G401 (cell line): ENCODE measurements around the gene KCP. TPM values are rescaled to one million over a fixed set of nuclear protein-coding genes. Genes with fewer than 3 reads are reported as not detected.
"Not testable (repeated sequence)": the region's sequence is repeated elsewhere in the genome, so short reads cannot be mapped to it uniquely, and the experiment has no call there.

Experiments
- DNase-seq: peaks from one replicate; pipeline ENCODE4 v3.0.0-alpha.2; 2015; ENCODE audit warnings: low spot score
- in situ Hi-C: cut with HindIII; loops from 2 replicates; pipeline ENCODE4 v1.10.0; 2016; ENCODE audit warnings: low sequenced_read_pairs, mixed read lengths
- total RNA-seq: library from RNA; depleted of rRNA; stranded (reverse); fragments of >200 nt; shearing (Covaris generic); gene quantifications from 2 replicates; pipeline ENCODE4 v1.2.3, GENCODE V29; 2014

Gene KCP
- total RNA-seq, 1 experiment from 2014 or later, result 4.7 TPM

DNA sequence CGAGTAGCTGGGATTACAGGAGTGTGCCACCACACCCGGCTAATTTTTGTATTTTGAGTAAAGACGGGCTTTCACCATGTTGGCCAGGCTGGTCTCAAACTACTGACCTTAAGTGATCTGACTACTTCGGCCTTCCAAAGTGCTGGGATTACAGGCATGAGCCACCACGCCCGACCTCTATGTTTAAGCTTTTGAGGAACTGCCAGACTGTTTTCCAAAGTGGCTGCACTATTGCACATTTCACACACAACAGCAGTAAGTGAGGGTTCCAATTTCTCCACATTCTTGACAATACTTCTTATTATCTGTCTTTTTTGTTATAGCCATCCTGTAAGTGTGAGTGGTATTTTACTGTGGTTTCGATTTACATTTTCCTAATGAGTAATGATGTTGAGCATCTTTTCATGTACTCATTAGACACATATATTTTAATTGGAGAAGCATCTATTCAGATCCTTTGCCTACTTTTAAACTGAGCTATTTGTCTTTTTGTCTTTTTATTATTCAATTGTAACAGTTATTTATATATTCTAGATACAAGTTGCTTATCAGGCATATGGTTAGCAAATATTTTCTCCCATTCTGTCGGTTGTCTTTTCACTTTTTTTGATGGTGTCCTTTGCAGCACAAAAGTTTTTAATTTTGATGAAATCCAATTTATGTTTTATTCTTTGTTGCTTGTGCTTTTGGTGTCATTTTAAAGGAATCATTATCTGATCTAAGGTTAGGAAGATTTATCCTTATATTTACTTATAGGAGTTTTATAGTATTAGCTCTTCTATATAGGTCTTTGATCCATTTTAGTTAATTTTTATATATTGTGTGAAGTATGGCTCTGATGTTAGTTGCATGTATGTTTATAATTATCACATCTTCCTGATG, 14.4 kb upstream of the KCP start:
- DNase-seq, result no peak
- in situ Hi-C loops, result no loop called here

DNA sequence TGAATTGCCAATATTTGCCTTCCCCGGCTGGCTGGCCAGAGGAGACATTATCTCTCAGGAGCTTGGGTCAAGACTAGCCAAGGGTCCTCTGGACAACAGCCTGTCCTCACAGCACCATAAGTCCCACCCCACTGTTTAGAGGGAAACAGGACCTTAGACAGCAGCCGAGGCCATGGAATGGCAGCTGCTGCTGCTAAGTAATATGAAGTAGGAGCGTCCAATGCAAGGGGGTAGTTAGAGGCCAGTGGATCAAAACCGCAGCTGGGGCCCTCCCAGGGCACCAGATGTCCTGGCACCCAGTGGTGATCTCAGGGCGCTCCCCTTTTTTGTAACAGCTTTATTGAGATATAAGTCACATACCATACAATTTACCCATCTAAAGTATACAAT, 12.9 kb upstream of the KCP start:
- DNase-seq, result no peak
- in situ Hi-C loops, result no loop called here

DNA sequence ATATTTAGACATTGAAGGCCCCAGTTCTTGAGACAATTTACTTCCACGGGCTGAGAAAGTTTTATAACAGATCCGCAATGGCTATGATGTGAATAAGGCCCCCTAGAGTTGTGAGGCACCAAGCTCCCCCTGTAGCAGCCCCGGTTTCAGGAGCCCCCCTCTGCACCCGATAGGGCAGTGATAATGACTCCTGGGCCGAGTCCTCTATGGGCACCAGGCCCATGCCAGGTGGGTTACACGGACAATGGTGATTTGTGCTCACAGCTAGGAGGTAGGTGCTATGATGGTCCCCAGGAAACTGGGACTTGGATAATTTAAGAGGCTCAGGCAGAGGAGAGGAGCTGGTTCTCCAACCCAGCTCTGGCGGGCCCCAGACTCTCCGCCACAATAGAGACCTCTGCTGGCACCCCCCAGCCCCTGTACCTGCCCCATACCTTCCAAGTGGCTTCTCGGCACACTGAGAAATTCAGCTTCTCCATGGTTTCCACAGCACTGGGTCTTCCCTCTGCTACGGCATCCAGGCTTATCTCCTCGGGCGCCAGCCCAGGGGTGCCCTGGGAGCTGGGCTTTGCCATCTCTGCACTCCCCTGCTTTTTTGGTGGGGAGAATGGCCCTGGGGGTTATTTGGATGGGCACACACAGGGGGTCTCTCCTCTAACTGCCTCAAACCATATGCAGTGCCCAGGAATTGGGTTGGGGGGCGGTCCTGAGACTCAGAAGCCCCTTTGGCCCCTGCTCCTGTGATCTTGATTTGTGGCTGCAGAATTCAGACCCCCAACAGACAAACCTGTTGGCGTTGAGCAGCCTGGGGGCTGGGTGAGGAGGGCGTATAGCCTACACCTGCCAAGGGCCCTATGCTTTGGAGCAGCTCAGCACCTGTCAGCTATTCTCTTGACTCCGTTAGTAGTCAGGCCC, 12.2 kb upstream of the KCP start:
- DNase-seq, result no peak

DNA sequence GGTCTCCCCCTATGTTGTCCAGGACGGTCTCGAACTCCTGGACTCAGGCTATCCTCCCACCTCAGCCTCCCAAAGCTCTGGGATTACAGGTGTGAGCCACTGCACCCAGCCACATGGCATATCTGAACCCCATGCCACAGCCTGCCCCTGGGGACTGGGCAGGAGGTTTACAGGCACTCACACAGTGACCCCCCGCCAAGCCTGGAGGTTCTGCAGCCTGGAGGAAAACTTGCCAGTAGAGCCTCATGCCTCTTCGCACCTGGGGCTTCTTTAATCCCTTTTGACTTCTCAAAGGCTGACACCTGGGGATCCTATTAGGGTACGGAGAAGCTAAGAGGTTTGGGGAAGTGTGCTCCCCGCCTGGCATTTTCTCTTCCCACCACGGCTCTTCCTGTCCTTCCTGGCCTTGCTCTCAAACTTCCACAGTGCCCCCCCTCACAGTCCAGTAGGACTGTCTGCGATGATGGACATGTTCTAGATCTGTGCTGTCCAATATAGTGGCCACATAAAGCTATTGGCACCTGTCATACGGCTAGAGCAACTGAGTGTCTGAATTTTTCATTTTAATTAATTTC, 11.4 kb upstream of the KCP start:
- in situ Hi-C loops, result no loop called here
- DNase-seq, result no peak

More for the DNA sequence above, 12.2 kb upstream of the KCP start:
- in situ Hi-C loops, result no loop called here

DNA sequence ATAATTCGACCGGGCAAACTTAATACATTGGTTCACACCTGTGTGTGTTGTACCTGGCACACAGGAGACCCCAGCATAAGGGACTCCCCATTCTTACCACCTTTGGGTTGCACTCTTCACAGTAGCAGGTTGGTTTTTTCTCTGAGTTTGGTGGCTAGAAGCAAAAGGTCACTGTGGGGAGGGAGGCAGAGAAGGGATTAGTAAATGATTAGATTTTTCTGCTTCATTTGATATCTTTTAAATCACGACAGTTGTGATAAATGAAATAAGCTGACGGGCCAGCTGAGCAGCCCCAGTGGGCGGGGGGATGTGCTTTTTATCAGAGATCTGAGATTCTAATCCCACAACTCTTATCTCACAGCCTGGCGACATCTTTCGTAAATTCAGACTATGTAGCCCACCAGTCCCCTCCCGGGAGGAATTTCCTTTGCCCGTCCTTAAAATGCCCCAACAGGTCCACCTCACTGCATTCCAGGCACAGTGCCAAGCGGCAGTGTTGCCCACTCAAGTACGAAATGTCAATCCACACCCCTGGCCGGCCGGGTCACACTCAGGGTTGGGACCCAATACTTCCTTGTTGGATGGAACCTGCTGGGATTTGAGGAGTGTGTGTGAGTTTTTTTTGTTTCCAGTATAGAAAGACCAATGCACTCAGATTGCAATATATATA, 10.5 kb upstream of the KCP start:
- DNase-seq, result no peak
- in situ Hi-C loops, result no loop called here

DNA sequence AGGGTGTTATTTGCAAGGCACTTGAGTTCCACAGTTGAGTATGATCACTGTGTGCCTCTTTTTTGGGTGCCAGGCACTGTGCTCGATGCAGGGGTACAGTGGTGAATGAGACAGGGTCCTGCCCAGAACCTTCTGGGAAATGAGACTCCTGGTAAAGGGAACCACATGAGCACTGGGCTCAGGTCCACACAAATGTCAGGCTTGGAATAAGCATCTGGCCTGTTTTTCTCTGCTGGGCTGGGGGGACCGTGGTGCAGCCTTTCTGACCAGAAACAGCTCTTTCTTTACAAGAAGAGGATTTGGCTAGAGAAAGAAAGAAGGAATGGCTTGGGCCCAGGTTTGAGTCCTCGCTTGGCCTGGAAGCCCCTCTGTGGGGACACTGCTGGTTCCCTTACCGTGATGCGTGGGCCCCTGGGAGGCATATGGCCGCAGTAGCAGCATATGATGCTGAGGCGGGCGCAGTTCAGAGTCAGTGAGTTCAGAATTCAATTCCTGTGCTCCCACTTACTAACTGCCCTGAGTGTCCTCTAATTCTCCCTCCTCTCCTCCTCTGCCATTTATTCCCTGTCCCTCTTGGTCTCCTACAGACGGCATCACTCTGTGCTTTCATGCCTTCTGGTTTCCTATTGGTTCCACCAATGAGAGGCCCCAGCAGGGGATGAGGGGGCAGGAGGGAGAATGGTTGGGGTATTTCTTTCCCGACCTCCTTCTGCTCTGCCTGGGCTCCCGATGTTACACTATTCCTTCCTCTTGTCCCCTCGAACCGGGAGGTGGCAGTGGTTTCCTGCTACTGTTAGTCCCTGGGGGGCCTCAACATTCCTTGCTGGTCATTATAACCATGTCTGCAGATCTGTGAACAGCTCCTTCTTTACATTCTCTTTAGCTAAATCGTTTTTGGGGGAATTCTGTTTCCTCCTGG, 9.6 kb upstream of the KCP start:
- no peak for DNase-seq
- in situ Hi-C loops, result no loop called here

DNA sequence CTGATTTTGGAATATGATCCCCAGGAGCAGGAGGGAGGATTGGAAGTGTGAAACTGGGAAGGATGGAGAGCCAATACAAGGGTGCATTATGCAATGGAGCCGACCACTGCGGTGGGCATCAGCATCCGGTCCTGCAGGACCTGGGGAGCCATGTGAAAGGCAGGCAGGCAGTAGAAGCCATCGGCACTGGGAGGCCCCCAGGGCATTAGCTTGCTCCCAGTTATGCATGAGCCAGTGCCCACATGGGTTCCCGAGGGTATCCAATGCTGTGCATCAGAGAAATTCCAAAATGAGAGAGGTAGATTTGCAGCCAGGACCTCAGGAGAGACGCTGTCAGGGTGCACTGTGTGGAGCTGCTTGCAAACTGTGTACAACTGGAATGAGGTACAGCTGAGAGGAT, 8.7 kb upstream of the KCP start:
- in situ Hi-C loops, result no loop called here
- no peak for DNase-seq

DNA sequence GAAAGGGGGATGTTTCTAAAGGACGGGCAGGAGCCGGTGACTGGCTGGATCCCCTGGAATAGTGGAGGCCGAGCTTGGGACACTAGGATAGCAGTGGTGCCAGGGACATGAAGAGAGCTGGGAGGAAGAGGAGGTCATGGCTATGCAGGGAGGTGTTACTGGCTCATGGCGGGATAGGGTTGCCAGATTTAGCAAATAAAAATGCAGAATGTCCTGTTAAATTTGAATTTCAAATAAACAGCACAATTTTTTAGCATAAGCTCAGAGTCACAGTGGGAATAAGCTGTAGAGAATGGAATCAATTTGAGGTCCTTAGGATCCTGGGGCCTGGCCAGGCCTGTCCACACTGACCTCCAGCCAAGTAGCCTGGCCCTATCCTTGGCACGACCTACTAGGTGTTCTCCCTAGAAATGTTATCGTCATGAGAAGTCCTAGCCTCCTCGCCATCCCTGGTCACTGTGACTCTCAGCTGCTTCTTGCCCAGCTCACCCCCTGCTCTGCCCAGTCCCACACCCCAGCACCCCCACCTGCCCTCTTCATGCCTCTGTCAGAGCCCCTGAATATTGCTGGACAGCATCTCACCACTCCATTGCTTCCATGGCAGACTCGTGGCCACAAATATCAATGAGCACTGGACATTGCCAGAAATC, 7.6 kb upstream of the KCP start:
- DNase-seq, result no peak
- in situ Hi-C loops, result no loop called here

DNA sequence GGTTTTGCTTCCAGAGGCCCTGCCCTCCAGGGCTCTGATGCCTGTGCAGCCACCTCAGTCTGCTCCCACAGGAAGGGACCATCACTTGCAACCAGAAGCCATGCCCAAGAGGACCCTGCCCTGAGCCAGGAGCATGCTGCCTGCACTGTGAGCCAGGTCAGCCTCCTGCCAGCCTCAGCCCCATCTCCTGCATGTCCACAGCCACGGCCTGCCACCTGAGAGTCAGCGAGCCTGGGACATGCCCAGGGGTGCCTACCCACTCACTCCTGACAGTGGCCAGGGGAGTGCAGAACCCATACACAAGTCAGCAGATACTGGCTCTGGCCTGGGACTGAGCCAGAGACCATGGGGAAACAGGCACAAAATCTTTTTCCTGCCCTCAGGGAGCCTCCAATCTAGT, 6.6 kb upstream of the KCP start:
- in situ Hi-C loops, result no loop called here
- DNase-seq, result no peak

DNA sequence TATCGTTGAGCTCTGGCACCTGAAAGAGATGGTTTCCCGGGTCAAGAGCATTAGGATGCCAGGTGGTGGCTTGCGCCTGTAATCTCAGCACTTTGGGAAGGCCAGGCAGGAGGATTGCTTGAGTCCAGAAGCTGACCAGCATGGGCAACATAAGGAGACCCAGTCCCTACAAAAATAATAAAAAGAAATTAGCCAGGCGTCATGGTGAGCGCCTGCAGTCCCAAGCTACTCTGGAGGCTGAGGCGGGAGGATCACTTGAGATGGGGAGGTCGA, 6.1 kb upstream of the KCP start:
- DNase-seq, result no peak
- in situ Hi-C loops, result no loop called here

DNA sequence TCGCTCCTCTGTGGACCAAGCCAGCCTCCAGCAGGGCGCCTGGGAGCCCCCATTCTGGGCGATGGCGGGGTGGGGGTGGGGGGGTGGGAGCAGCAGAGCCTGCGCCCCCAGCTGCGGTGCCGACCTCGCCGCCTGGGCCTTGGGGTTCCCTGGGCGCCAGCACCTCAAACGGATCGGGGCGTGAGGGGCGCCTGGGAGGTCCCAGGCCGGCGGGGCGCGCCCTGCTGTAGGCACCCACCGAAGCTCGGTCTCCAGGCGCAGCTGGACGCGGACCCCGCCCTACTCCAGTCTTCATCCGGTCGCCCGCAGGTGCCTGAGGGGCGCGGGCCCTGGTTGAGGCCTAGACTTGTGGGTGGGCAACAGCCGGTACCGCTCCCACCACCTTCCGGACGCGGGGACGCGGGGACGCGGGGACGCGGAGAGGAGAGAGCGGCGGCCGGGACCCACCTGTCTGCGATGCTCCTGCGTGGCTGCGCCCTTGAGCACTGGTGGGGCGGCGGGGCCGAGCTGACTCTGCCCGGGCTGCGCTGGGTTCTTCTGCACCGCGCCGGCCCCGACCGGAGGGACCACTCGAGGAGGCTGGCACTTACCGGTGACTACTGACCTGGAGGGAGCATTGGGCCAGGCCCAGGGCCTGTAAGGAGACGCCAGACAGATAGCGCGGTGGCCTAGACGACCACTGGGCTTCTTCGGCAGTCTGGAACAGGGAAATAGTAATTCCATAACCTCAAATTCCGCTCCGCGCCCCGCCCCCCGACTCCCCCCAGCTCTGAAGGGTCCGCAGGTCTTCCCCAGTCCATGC, 5.5 kb upstream of the KCP start:
- no peak for DNase-seq
- in situ Hi-C loops, result no loop called here

DNA sequence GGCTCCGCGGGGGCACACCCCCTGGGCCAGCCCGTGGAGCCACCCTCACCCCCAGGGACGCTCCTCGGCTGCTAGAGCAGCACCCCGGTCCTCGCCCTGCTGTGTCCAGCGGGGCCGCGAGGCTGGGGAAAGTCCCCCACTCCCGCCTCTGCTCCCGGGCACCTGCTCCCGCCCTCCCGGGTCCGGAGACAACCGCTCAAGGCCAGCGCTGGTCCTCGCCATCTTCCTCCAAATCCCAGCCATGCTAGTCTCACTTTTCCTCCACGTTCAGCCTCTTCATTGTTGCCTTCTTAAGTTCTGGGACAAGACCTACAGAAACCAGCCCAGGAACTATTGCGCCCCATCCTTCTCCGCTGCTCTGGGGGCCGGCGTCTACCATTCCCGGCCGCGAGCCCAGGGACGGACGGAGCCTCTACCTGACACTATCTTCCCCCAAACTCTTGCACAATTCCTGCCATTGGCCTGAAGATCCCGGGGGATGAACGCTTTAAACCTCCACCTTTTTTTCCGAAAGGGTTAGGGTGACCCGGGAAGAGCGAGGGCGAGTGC, 4.8 kb upstream of the KCP start:
- no peak for DNase-seq
- in situ Hi-C loops, result no loop called here

DNA sequence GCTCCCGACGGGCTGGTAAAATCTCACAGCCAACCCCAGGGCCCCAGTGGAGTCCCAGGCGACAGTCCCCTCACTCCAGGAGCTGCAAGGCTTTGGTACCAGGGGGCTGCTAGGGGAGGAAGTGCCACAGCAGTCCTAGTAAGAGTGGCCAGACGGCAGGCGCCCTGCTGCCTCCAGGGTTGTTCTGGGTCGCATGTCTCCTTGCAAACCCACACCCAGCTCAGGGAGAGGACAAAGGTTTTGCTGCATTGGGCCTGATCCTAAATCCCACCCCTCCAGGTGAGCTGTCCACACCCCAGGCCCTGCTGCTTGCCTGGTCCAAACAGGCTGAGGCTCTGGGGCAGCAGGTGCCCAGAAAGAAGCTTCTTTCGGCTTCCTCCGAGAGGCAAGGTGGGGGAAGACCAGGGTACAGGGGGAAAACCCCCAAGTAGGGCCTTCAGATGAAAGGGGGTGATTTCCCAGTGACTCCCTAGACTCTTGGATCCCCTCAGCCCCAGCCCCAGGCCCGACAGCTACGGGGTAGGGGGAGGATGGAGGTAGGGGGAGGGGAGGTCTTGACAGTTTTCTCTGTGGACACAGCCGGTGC, 4.2 kb upstream of the KCP start:
- in situ Hi-C loops, result no loop called here

DNA sequence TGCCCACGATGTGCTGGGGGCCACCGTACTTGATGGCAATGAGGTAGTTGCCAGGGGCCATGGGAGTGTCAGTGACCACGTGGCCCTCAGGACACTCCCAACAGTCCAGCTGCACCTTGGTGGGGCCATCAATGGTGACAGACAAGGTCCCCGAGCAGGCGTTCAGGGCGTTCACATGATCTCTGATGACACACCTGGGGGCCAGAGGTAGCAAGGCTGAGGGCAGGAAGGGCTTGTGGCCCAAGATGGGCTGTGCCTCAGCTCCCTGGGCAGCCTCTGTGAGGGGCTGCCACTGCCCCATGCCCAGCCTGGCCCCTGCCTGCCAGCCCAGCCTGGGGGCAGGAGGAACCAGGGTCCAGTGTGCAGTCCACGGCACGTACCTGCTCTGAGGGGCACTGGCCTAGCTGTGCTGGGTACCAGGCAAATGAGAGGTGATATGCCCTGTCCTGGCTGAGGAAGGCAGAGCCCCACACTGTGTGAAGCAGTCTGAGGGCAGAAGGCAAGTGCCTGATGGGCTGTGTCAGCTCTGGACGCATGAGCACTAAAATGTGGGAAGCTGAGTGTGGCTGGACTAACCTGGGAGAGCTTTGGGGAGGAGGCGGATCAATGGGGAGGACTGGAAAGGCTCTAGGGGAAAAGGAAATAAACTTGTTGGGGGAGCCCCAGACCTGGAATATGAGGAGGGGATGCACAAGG, 3.5 kb upstream of the KCP start:
- no peak for DNase-seq
- in situ Hi-C loops, result no loop called here

More for the DNA sequence above, 4.2 kb upstream of the KCP start:
- no peak for DNase-seq

DNA sequence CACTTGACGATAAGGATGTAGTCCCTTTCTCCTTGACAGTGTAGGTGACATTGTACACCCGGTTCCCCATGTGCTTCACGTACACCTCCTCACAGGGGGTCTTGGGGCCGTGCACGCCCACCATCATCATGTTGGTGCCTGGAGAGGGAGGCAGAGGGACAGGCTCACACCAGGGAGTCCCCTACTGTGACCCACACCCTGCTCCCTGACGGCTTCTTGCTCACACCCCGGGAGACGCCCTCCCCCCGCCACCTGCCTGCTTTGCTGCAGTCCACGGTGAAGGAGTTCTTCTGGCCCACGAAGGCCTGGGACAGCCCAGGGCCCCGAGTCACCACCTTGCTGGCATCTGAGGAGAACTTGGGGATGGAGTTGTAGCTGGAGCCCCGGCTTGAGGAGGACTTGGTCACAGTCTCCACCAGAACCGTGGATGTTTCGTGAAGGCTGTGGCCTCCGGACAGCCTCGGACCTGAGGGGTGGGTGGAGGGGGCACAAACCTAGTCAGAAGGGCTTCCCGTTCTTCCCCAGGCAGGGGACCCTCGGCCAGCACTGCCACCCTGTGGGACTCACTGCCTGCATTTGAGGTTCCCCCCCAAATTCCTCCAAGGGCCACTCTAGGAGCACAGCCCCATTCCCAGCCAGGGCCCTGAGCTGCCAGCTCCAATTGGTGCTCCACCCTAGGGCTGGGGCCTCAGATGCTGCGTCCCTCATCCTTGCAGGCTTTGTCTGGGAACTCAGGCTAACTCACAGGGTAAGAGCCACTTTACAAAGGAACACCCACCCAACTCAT, 2.4 kb upstream of the KCP start:
- DNase-seq, in situ Hi-C loops: not testable (repeated sequence)

DNA sequence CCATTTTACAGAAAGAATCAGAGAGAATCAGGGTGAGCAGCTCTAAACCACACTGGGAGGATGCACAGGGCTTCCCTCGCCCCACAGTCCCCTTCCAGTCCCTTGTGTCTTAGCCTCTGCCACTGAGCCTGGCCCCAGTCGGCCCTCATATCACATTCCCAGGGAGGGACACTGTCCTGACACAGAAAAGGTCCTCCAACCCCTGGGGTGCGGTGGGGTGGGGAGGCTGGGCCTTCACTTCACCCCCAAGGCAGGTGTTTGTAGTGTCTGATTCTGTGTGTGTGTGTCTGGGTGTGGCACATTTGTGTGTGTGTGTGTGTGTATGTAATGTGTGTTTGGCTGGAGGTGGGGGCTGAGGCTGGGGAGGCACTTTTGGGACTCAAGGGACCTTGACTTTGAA, 1.8 kb upstream of the KCP start:
- in situ Hi-C loops, result no loop called here

More for the DNA sequence above, 1.8 kb upstream of the KCP start:
- DNase-seq, result no peak
